ENCODE measurements around the gene NR0B2.
"Not testable (repeated sequence)": the region's sequence is repeated elsewhere in the genome, so short reads cannot be mapped to it uniquely, and the experiment has no call there.

Gene NR0B2

GRCh38 chr1:26882696-26883463 is 30.9 kb downstream of the NR0B2 start:
- Histone ChIP-seq H3K4me3 (ENCODE audit: low read length, poor library complexity, severe bottlenecking) (no peak overlapping the region), H3K9me2 (replicated peaks; ENCODE audit: low read depth, low read length) (no peaks in the 10 kb centered on the region), H3K9ac (ENCODE audit: low read depth, low read length, poor library complexity, severe bottlenecking) (no peak overlapping the region), H4K20me1 (ENCODE audit: insufficient read depth, low read length, poor library complexity, severe bottlenecking) (no peaks in the 10 kb centered on the region), H3K36me3 (ENCODE audit: insufficient read depth, low read length) (peaks cover 63% of the 10 kb centered on the region; the same call in 1 of the 2 replicates), H3K4me2 (ENCODE audit: low read depth, low read length, poor library complexity, severe bottlenecking) (no peak overlapping the region), H3K4me1 (ENCODE audit: insufficient read depth, low read length, poor library complexity, severe bottlenecking) (no peaks in the 10 kb centered on the region), H3F3A (ENCODE audit: low read depth) (no peaks in the 10 kb centered on the region), H2AFZ (ENCODE audit: low read length) (no peak overlapping the region), H3K9me3 (ENCODE audit: insufficient read depth, low read depth, low read length) (no peaks in the 10 kb centered on the region), H3K27me3 (ENCODE audit: insufficient read depth, low read length, poor library complexity, severe bottlenecking) (no peaks in the 10 kb centered on the region), H3K79me2 (ENCODE audit: insufficient read depth, low read length) (no peaks in the 10 kb centered on the region)
- no peak for TF ChIP-seq CTCF (conservative IDR thresholded peaks at IDR 0.05; ENCODE audit: low read length)
- no peak for TF ChIP-seq EZH2phosphoT487 (IDR thresholded peaks at IDR 0.05; ENCODE audit: borderline replicate concordance)

GRCh38 chr1:26881611-26882010 is 32.2 kb downstream of the NR0B2 start:
- not testable (repeated sequence) for H3K4me1 ChIP-seq (ENCODE audit: insufficient read depth, low read length, poor library complexity, severe bottlenecking); H3K4me3 ChIP-seq (ENCODE audit: low read length, poor library complexity, severe bottlenecking); H2AFZ ChIP-seq (ENCODE audit: low read length); H3K9ac ChIP-seq (ENCODE audit: low read depth, low read length, poor library complexity, severe bottlenecking); H3F3A ChIP-seq (ENCODE audit: low read depth); H3K79me2 ChIP-seq (ENCODE audit: insufficient read depth, low read length); H3K9me3 ChIP-seq (ENCODE audit: insufficient read depth, low read depth, low read length); H3K9me2 ChIP-seq (replicated peaks; ENCODE audit: low read depth, low read length); H3K27me3 ChIP-seq (ENCODE audit: insufficient read depth, low read length, poor library complexity, severe bottlenecking); H3K4me2 ChIP-seq (ENCODE audit: low read depth, low read length, poor library complexity, severe bottlenecking); H4K20me1 ChIP-seq (ENCODE audit: insufficient read depth, low read length, poor library complexity, severe bottlenecking)
- H3K36me3 ChIP-seq (ENCODE audit: insufficient read depth, low read length): peaks cover 67% of the 10 kb centered on the region; the same call in 1 of the 2 replicates

- Histone ChIP-seq H3K4me1 (ENCODE audit: insufficient read depth, low read length, poor library complexity, severe bottlenecking) (no peaks in the 10 kb centered on the region), H3K9me2 (replicated peaks; ENCODE audit: low read depth, low read length) (no peaks in the 10 kb centered on the region), H3K4me2 (ENCODE audit: low read depth, low read length, poor library complexity, severe bottlenecking) (no peak overlapping the region), H4K20me1 (ENCODE audit: insufficient read depth, low read length, poor library complexity, severe bottlenecking) (no peaks in the 10 kb centered on the region), H3K4me3 (ENCODE audit: low read length, poor library complexity, severe bottlenecking) (no peak overlapping the region), H2AFZ (ENCODE audit: low read length) (no peak overlapping the region), H3K9me3 (ENCODE audit: insufficient read depth, low read depth, low read length) (no peaks in the 10 kb centered on the region), H3K9ac (ENCODE audit: low read depth, low read length, poor library complexity, severe bottlenecking) (no peak overlapping the region), H3K27me3 (ENCODE audit: insufficient read depth, low read length, poor library complexity, severe bottlenecking) (no peaks in the 10 kb centered on the region), H3F3A (ENCODE audit: low read depth) (no peaks in the 10 kb centered on the region), H3K79me2 (ENCODE audit: insufficient read depth, low read length) (no peaks in the 10 kb centered on the region), H3K36me3 (ENCODE audit: insufficient read depth, low read length) (peaks cover 54% of the 10 kb centered on the region; the same call in 1 of the 2 replicates)
- TF ChIP-seq CTCF (conservative IDR thresholded peaks at IDR 0.05; ENCODE audit: low read length) (no peak), EZH2phosphoT487 (IDR thresholded peaks at IDR 0.05; ENCODE audit: borderline replicate concordance) (no peak)
Measured at GRCh38 chr1:26879793-26880192, 34.0 kb downstream of the NR0B2 start.

GRCh38 chr1:26877326-26877725 is 36.4 kb downstream of the NR0B2 start:
- Histone ChIP-seq H3K9ac (ENCODE audit: low read depth, low read length, poor library complexity, severe bottlenecking) (no peak overlapping the region), H3K79me2 (ENCODE audit: insufficient read depth, low read length) (no peaks in the 10 kb centered on the region), H3K27me3 (ENCODE audit: insufficient read depth, low read length, poor library complexity, severe bottlenecking) (no peaks in the 10 kb centered on the region), H3K4me2 (ENCODE audit: low read depth, low read length, poor library complexity, severe bottlenecking) (no peak overlapping the region), H3K4me3 (ENCODE audit: low read length, poor library complexity, severe bottlenecking) (no peak overlapping the region), H3K36me3 (ENCODE audit: insufficient read depth, low read length) (peaks cover 30% of the 10 kb centered on the region; the same call in 1 of the 2 replicates), H4K20me1 (ENCODE audit: insufficient read depth, low read length, poor library complexity, severe bottlenecking) (no peaks in the 10 kb centered on the region), H3K4me1 (ENCODE audit: insufficient read depth, low read length, poor library complexity, severe bottlenecking) (no peaks in the 10 kb centered on the region), H2AFZ (ENCODE audit: low read length) (no peak overlapping the region), H3K9me3 (ENCODE audit: insufficient read depth, low read depth, low read length) (no peaks in the 10 kb centered on the region), H3F3A (ENCODE audit: low read depth) (no peaks in the 10 kb centered on the region), H3K9me2 (replicated peaks; ENCODE audit: low read depth, low read length) (no peaks in the 10 kb centered on the region)
- TF ChIP-seq CTCF (conservative IDR thresholded peaks at IDR 0.05; ENCODE audit: low read length): no peak
- no peak for TF ChIP-seq EZH2phosphoT487 (IDR thresholded peaks at IDR 0.05; ENCODE audit: borderline replicate concordance)
